ENCODE measurements around the gene CDH16. TPM values are rescaled to one million over a fixed set of nuclear protein-coding genes. Genes with fewer than 3 reads are reported as not detected.

Gene CDH16
- polyA plus RNA-seq, 1 experiment: not detected

DNA sequence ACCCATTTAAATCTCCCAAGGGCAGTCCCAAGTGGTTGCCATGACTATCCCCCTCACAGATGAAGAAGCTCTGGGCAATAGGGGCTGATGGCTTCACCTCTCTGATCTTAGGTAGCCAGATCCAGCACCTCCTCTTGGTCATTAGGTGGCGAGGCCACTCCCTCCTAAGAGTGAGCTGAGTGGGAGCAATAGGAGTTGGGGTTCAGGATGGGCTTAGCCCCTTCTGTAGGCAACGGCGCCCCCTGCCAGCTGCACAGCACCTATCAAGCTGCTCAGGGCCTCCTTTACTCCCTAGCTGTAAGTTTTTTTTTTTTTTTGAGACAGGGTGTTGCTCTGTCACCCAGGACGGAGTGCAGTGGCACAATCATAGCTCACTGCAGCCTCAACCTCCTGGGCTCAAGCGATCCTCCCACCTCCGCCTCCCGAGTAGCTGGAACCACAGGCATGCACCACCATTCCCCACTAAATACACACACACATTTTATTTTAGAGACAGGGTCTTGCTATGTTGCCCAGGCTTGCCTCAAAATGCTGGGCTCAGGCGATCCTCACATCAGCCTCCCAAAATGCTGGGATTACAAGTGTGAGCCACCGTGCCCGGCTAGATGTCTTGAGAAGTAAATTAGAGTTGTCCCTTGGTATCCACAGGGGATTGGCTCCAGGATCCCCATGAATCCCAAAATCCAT lies 10.2 kb upstream of the CDH16 start:
- TF ChIP-seq, protein P1, sequence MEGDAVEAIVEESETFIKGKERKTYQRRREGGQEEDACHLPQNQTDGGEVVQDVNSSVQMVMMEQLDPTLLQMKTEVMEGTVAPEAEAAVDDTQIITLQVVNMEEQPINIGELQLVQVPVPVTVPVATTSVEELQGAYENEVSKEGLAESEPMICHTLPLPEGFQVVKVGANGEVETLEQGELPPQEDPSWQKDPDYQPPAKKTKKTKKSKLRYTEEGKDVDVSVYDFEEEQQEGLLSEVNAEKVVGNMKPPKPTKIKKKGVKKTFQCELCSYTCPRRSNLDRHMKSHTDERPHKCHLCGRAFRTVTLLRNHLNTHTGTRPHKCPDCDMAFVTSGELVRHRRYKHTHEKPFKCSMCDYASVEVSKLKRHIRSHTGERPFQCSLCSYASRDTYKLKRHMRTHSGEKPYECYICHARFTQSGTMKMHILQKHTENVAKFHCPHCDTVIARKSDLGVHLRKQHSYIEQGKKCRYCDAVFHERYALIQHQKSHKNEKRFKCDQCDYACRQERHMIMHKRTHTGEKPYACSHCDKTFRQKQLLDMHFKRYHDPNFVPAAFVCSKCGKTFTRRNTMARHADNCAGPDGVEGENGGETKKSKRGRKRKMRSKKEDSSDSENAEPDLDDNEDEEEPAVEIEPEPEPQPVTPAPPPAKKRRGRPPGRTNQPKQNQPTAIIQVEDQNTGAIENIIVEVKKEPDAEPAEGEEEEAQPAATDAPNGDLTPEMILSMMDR (IDR thresholded peaks at IDR 0.05; ENCODE audit: low read depth, low read length): peak; percentile 52
- no peaks in the 10 kb centered on the region for H3K9me3 ChIP-seq (ENCODE audit: control insufficient read depth, insufficient read depth, low read length)
- DNase-seq (ENCODE audit: low read depth, low spot score): no peak
- ChIA-PET POLR2A (interaction anchor here (0.5 to 0.6 kb wide), 3 partner anchors 11 to 563 kb away, joined by 3 to 4 read pairs (median 4); no protein-coding TSS in a partner anchor), CTCF (interaction anchor here (0.6 to 4.2 kb wide), 9 partner anchors 10 to 58 kb away, joined by 3 to 77 read pairs (median 7); partner anchors contain the start of gene CDH16)
- peaks cover 8% of the 10 kb centered on the region for H3K27me3 ChIP-seq (ENCODE audit: control insufficient read depth, insufficient read depth, low read length)
- H3K27ac ChIP-seq (ENCODE audit: low read depth, low read length): no peak overlapping the region
- no peak overlapping the region for H3K4me3 ChIP-seq (ENCODE audit: low read depth, low read length)

DNA sequence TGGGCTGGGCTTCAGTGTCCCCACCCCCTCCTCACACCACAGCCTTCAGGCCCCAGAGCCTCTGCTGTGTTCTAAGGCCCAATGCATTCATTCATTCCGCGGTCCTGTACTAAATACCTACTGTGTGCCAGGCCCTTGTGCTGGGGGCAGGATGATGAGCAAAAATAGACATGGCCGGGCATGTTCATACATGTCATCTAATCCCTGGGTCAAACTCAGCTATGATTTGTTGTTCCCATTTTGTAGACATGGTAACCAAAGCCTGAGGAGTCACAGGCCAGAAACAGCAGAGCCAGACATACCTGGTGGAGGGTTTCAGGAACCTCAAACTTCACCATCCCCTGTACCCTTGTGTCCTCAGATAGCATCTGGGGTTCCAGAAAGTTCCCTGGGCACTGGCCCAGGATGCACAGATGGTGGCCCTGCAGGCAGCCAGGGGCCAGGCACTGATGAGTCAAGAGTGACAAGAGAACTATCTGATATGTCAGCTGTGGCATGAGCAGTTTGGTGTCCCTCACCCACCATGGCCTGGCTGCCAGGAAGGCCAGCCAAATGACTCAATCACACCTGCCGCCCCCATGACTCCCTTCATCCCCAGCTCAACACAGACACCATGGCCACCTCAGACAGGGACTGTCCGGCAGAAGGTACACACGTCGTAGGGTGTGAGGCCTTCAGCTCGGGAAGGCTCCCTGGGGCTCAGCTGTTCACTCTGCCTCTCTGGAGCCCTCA lies 9.4 kb upstream of the CDH16 start:
- no peak overlapping the region for H3K4me3 ChIP-seq (ENCODE audit: low read depth, low read length)
- ChIA-PET POLR2A (interaction anchor here (0.5 kb wide), 1 partner anchor 23 kb away, joined by 3 read pairs; no protein-coding TSS in a partner anchor), CTCF (interaction anchor here (1.0 to 4.2 kb wide), 8 partner anchors 9 to 55 kb away, joined by 3 to 77 read pairs (median 8); partner anchors contain the start of gene CDH16)
- H3K27me3 ChIP-seq (ENCODE audit: control insufficient read depth, insufficient read depth, low read length): peaks cover 10% of the 10 kb centered on the region
- peaks cover 2% of the 10 kb centered on the region; the same call in 1 of the 2 replicates for H3K9me3 ChIP-seq (ENCODE audit: control insufficient read depth, insufficient read depth, low read length)
- DNase-seq (ENCODE audit: low read depth, low spot score): no peak
- H3K27ac ChIP-seq (ENCODE audit: low read depth, low read length): no peak overlapping the region
- TF ChIP-seq, protein P1 (IDR thresholded peaks at IDR 0.05; ENCODE audit: low read depth, low read length): no peak

DNA sequence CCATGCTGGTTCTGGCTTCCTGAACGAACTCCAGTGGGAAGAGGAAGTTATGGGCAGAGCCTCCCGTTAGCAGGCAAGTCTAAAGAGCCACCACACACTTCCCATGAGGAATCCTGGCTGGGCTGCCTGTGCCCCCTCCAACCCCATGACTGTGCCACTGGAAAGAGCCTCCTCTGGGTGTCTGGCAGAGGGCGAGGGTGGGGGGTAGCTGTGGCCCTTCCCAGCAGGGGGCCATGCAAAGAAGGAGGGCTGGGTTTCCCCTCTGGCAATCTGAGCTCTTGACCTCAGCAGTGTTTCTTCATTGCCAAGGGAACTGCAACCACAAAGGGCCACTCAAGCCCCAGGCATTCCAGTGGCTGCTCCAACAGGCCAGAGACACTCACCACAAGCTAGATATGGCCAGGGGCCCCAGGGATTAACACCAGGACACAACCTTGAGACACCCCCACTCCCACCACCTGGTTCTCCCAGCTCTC lies 8.3 kb upstream of the CDH16 start:
- no peak for DNase-seq (ENCODE audit: low read depth, low spot score)
- POLR2A ChIA-PET: interaction anchor here (0.6 to 1.5 kb wide), 2 partner anchors 19 to 32 kb away, joined by 3 read pairs; no protein-coding TSS in a partner anchor
- TF ChIP-seq, protein P1 (IDR thresholded peaks at IDR 0.05; ENCODE audit: low read depth, low read length): no peak
- H3K27me3 ChIP-seq (ENCODE audit: control insufficient read depth, insufficient read depth, low read length): peaks cover 10% of the 10 kb centered on the region
- peaks cover 2% of the 10 kb centered on the region; the same call in 1 of the 2 replicates for H3K9me3 ChIP-seq (ENCODE audit: control insufficient read depth, insufficient read depth, low read length)
- peak overlapping the region; percentile 21 for H3K27ac ChIP-seq (ENCODE audit: low read depth, low read length)
- H3K4me3 ChIP-seq (ENCODE audit: low read depth, low read length): no peak overlapping the region
- CTCF ChIA-PET: interaction anchor here (0.6 to 4.2 kb wide), 5 partner anchors 8 to 227 kb away, joined by 3 to 77 read pairs (median 4); partner anchors contain the start of gene CDH16

DNA sequence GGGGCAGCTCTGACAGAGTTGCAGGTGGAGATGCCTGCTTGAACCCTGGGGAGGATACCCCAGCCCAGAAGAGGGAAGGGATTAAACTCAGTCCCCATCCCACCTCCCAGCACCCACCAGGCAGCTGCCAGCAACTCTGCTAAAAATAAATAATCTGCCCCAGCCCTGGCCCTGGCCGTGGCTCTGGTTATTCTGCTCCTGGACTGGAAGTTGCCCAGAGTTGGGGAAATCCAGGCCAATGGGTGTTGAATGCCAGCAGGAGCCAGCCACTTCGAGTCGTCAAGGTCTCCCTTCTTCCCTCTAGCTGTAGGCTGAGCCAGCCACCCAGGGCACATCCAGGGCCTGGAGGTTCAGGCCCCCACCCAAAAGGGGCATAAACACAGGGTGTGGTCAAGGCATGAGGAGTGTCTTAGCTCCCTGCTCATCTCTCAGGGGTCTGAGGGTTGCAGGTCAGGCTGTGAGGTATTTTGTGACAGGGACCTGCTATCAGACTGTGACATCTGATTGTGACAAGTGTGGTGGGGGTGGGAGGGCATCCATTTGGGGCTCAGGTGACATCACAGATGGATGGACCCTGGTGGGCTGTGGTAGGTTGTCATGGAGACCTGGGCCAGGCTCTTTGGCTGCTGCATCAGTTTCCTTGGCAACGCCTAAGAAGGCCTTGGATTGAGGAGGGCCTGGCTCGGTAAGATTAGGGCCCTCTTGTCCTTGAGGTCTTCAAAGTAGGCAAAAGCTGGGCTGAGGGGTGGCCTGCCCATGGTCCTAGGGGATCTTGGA lies 7.7 kb upstream of the CDH16 start:
- ChIA-PET CTCF (interaction anchor here (0.6 to 4.2 kb wide), 9 partner anchors 8 to 228 kb away, joined by 3 to 77 read pairs (median 3); partner anchors contain the start of genes CDH16 and NAE1), POLR2A (interaction anchor here (0.6 to 1.5 kb wide), 2 partner anchors 19 to 31 kb away, joined by 3 read pairs; no protein-coding TSS in a partner anchor)
- H3K4me3 ChIP-seq (ENCODE audit: low read depth, low read length): no peak overlapping the region
- no peak for DNase-seq (ENCODE audit: low read depth, low spot score)
- peaks cover 2% of the 10 kb centered on the region; the same call in 1 of the 2 replicates for H3K9me3 ChIP-seq (ENCODE audit: control insufficient read depth, insufficient read depth, low read length)
- peaks cover 14% of the 10 kb centered on the region for H3K27me3 ChIP-seq (ENCODE audit: control insufficient read depth, insufficient read depth, low read length)
- TF ChIP-seq, protein P1 (IDR thresholded peaks at IDR 0.05; ENCODE audit: low read depth, low read length): no peak
- peak overlapping the region; percentile 21 for H3K27ac ChIP-seq (ENCODE audit: low read depth, low read length)

Data from AG04450 (cell line).